OCI-LY7 (cell line): ENCODE measurements around the gene DENND2D. TPM values are rescaled to one million over a fixed set of nuclear protein-coding genes. Genes with fewer than 3 reads are reported as not detected.

Experiments
- BruUV-seq: library from RNA; stranded (reverse); fragments of 400-500 nt; replicated peaks from 2 replicates; lab custom pipeline; 2021; lab: Mats Ljungman, UMichigan
- CTCF ChIA-PET: fragments of 300-600 bp; sonication (Branson Sonifier 250); formaldehyde crosslinking; loops from one replicate; lab custom pipeline; 2022; ENCODE audit warnings: antibody characterized with exemption; ENCODE audit not compliant: unreplicated experiment; lab: Charles Lee
- POLR2A ChIA-PET: fragments of 300-600 bp; sonication (Branson Sonifier 250); formaldehyde crosslinking; loops from one replicate; lab custom pipeline; 2022; ENCODE audit warnings: antibody characterized with exemption; lab: Charles Lee
- DNase-seq: peaks from one replicate; pipeline ENCODE4 v3.0.0-alpha.2; 2015; ENCODE audit warnings: low spot score
- H2AFZ ChIP-seq: fragments of 200-600 bp; sonication (generic), shearing (Covaris generic); 2 replicates; pipeline ENCODE4 v1.6.1; 2014; ENCODE audit warnings: mild to moderate bottlenecking, antibody characterized with exemption, low read length, moderate library complexity
- H3K27ac ChIP-seq: fragments of 200-600 bp; sonication (generic); 2 replicates; pipeline ENCODE4 v1.5.1; 2014; ENCODE audit warnings: mixed run types, low read depth, mild to moderate bottlenecking, moderate library complexity, low read length, inconsistent platforms; ENCODE audit not compliant: poor library complexity, severe bottlenecking
- H3K36me3 ChIP-seq: fragments of 200-600 bp; sonication (generic); 2 replicates; pipeline ENCODE4 v1.6.1; 2014; ENCODE audit warnings: mild to moderate bottlenecking, antibody characterized with exemption, low read length, moderate library complexity, mixed read lengths; ENCODE audit not compliant: insufficient read depth
- H3K4me1 ChIP-seq: fragments of 200-600 bp; sonication (generic); 2 replicates; pipeline ENCODE4 v1.5.1; 2014; ENCODE audit warnings: mild to moderate bottlenecking, low read length; ENCODE audit not compliant: insufficient read depth, poor library complexity, severe bottlenecking
- H3K4me2 ChIP-seq: fragments of 200-600 bp; sonication (generic); 2 replicates; pipeline ENCODE4 v1.6.1; 2014; ENCODE audit warnings: mild to moderate bottlenecking, low read length
- H3K4me3 ChIP-seq: fragments of 200-600 bp; sonication (generic); 2 replicates; pipeline ENCODE4 v1.5.1; 2014; ENCODE audit warnings: mild to moderate bottlenecking, low read depth, low read length; ENCODE audit not compliant: poor library complexity, severe bottlenecking
- H3K79me2 ChIP-seq: fragments of 200-600 bp; sonication (generic); 2 replicates; pipeline ENCODE4 v1.6.1; 2016; ENCODE audit warnings: low read depth, mild to moderate bottlenecking, low read length, moderate library complexity, mixed read lengths; ENCODE audit not compliant: insufficient read depth
- H3K9me2 ChIP-seq: fragments of 200-600 bp; sonication (generic); 2 replicates; pipeline ENCODE4 v1.6.1; 2016; ENCODE audit warnings: mild to moderate bottlenecking, low read length, mixed read lengths; ENCODE audit not compliant: insufficient read depth
- H3K9me3 ChIP-seq: fragments of 200-600 bp; sonication (generic); 2 replicates; pipeline ENCODE4 v1.6.1; 2014; ENCODE audit warnings: mild to moderate bottlenecking, mixed run types, low read length, mixed read lengths
- H4K20me1 ChIP-seq: fragments of 200-600 bp; sonication (generic); 2 replicates; pipeline ENCODE4 v1.6.1; 2014; ENCODE audit warnings: mild to moderate bottlenecking, antibody characterized with exemption, low read length, moderate library complexity, mixed read lengths; ENCODE audit not compliant: insufficient read depth
- EZH2phosphoT487 ChIP-seq: fragments of 200-600 bp; sonication (generic); IDR thresholded peaks from 2 replicates; pipeline ENCODE4 v1.6.1; 2018; ENCODE audit warnings: low read depth, borderline replicate concordance, mild to moderate bottlenecking, mixed run types, antibody characterized with exemption, low read length, moderate library complexity, mixed read lengths
- intact Hi-C: fragments of 100-400 bp; cut with micrococcal nuclease; formaldehyde crosslinking; loops from one replicate; pipeline ENCODE4 v1.10.0; 2022; ENCODE audit not compliant: unreplicated experiment
- total RNA-seq, 2 experiments: library from RNA; depleted of rRNA in 1 of 2; stranded (reverse); fragments of >200 nt in 1 of 2; shearing (Covaris generic) in 1 of 2; gene quantifications; 2 replicates each; pipeline ENCODE4 v1.2.3, GENCODE V29; 2014 to 2022
- TF ChIP-seq, protein P1 (sequence below): fragments of 200-600 bp; sonication (generic); conservative IDR thresholded peaks from 2 replicates; pipeline ENCODE4 v1.5.1; 2014; ENCODE audit warnings: mild to moderate bottlenecking, antibody characterized with exemption, low read length, moderate library complexity, mixed read lengths

Gene DENND2D
- total RNA-seq, 2 experiments from 2014 or later: 9.8 to 39.9 TPM

DNA sequence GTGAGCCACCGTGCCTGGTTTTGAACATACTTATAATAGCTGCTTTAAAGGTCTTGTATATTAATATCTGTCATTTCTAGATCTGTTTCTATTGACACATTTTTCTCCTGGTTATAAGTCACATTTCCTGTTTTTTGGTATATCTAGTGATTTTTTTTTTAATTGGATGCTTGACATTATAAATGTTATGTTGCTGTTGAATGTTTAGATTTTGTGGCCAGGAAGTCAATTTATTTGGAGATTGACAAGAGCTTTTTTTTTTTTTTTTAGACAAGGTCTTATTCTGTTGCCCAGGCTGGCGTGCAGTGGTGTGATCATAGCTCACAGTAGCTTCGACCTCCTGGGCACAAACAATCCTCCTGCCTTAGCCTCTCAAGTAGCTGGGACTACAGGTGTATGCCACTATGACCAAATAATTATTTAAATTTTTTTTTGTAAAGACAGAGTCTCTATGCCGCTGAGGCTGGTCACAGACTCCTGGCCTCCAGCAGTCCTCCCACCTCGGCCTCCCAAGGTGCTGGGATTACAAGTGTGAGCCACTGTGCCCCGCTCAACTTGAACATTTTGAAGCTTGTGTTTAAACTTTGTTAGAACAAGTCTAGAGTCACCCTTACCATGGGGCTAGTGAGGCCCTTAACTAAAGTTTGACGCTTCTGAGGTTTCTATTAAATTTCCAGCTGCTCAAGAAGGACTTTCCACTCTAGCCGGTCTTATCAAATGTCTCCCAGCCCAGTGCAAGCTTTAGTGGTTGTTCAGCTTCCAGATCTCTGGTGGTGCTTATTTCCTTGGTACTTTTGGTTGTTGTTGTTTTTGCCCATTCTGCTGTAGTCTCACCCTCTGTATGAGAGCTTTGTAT, 18.5 kb upstream of the DENND2D start:
- Histone ChIP-seq H3K27ac (peak overlapping the region; percentile 97), H3K79me2 (no peaks in the 10 kb centered on the region), H3K9me3 (no peaks in the 10 kb centered on the region), H3K36me3 (no peaks in the 10 kb centered on the region), H3K9me2 (no peaks in the 10 kb centered on the region), H3K4me3 (peak overlapping the region; percentile 35), H2AFZ (peak overlapping the region; percentile 4; the same call in 1 of the 2 replicates), H3K4me2 (peak overlapping the region; percentile 87), H4K20me1 (no peaks in the 10 kb centered on the region), H3K4me1 (peaks cover 94% of the 10 kb centered on the region)
- DNase-seq: no peak
- BruUV-seq: no TSS peak
- ChIA-PET POLR2A (interaction anchor here (0.5 to 8.9 kb wide), 27 partner anchors 9 to 471 kb away, joined by 3 to 114 read pairs (median 4); partner anchors contain the start of genes CEPT1, CHI3L2 and DRAM2), CTCF (interaction anchor here (0.6 to 1.2 kb wide), 8 partner anchors 36 to 206 kb away, joined by 3 to 5 read pairs (median 3); no protein-coding TSS in a partner anchor)
- intact Hi-C loops: loop anchor here (2.0 to 10.0 kb wide), 4 partner anchors 344 to 587 kb away; no protein-coding TSS in a partner anchor
- TF ChIP-seq, protein P1, sequence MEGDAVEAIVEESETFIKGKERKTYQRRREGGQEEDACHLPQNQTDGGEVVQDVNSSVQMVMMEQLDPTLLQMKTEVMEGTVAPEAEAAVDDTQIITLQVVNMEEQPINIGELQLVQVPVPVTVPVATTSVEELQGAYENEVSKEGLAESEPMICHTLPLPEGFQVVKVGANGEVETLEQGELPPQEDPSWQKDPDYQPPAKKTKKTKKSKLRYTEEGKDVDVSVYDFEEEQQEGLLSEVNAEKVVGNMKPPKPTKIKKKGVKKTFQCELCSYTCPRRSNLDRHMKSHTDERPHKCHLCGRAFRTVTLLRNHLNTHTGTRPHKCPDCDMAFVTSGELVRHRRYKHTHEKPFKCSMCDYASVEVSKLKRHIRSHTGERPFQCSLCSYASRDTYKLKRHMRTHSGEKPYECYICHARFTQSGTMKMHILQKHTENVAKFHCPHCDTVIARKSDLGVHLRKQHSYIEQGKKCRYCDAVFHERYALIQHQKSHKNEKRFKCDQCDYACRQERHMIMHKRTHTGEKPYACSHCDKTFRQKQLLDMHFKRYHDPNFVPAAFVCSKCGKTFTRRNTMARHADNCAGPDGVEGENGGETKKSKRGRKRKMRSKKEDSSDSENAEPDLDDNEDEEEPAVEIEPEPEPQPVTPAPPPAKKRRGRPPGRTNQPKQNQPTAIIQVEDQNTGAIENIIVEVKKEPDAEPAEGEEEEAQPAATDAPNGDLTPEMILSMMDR: no peak
- no peak for TF ChIP-seq EZH2phosphoT487

- no TSS peak for BruUV-seq
- POLR2A ChIA-PET: interaction anchor here (0.6 to 8.9 kb wide), 16 partner anchors 10 to 570 kb away, joined by 3 to 114 read pairs (median 4); partner anchors contain the start of genes CD53, CEPT1, CHI3L2 and DRAM2
- intact Hi-C loops: loop anchor here (5.0 to 10.0 kb wide), 3 partner anchors 385 to 585 kb away; no protein-coding TSS in a partner anchor
- Histone ChIP-seq H3K4me3 (peak overlapping the region; percentile 42), H3K9me3 (no peaks in the 10 kb centered on the region), H3K4me2 (peak overlapping the region; percentile 87), H3K4me1 (peaks cover 97% of the 10 kb centered on the region), H4K20me1 (no peaks in the 10 kb centered on the region), H3K27ac (peak overlapping the region; percentile 97), H3K9me2 (no peaks in the 10 kb centered on the region), H3K79me2 (no peaks in the 10 kb centered on the region), H2AFZ (peak overlapping the region; percentile 77), H3K36me3 (no peaks in the 10 kb centered on the region)
- DNase-seq: peak; percentile 63
- no peak for TF ChIP-seq EZH2phosphoT487
- TF ChIP-seq, protein P1: no peak
- CTCF ChIA-PET: no interaction called here
Measured at GRCh38 chr1:111217183-111217910, 16.9 kb upstream of the DENND2D start.
